Measurements from ENCODE around the gene TP53BP2. TPM values are rescaled to one million over a fixed set of nuclear protein-coding genes. Genes with fewer than 3 reads are reported as not detected.

The TP53BP2 gene
- total and polyA plus RNA-seq, 2 donors (not counting 3 experiments of a cell fraction or from before 2014, with no cell fraction given), result 21.9 to 51.9 TPM

DNA sequence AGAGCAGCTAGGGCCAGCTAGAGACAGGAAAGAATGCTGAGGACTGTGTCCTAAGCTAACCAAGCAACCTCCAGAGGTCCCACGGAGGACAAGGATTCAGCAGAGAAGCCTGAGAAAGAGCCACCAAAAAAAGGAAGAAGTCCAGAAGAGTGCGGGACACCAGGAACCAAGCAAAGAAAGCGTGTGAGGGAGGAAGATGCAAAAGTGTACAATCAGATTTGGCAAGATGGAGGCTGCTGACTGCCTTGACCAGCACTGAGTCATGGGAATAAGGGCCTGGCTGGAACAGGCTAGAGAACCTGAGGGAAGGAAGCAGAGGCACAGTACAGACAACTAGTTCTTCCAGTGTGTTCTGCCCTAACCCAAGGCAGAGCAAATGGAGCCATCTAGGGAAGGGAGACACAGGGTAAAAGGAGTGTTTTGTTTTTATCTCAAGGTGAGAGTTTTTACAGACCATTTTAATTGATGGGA is 18.5 kb downstream of the TP53BP2 start:
- intact Hi-C loops (cut with micrococcal nuclease), result no loop called here
- H4K20me1 ChIP-seq (replicated peaks; ENCODE audit: control insufficient read depth, extremely low read depth, insufficient read depth, low read length), result peaks cover 8% of the 10 kb centered on the region
- peaks cover 21% of the 10 kb centered on the region for H3K4me1 ChIP-seq (ENCODE audit: control insufficient read depth, extremely low read depth, insufficient read depth, low read length)
- peaks cover 86% of the 10 kb centered on the region for H3K79me2 ChIP-seq (ENCODE audit: control insufficient read depth, insufficient read depth, low read length)
- BruUV-seq (replicated peaks), result no TSS peak
- H3K4me3 ChIP-seq (replicated peaks in 1 of 3; ENCODE audit: insufficient read depth in 1 of 3, low read depth in 1 of 3, low read length in 3 of 3), result no peak overlapping the region
- H3K9me3 ChIP-seq (replicated peaks; ENCODE audit: control insufficient read depth, insufficient read depth, low read length), result no peaks in the 10 kb centered on the region
- FAIRE-seq (no peak), DNase-seq (ENCODE audit: low read depth, low spot score) (peak; percentile 31)
- H3K9me1 ChIP-seq (replicated peaks; ENCODE audit: control insufficient read depth, extremely low read depth, insufficient read depth, low read length), result no peaks in the 10 kb centered on the region
- ChIA-PET CTCF (no interaction called here), POLR2A (no interaction called here)
- no peaks in the 10 kb centered on the region for H3K27me3 ChIP-seq (ENCODE audit: control insufficient read depth in 2 of 2, insufficient read depth in 2 of 2, low read length in 2 of 2)
- no peak overlapping the region for H3K9ac ChIP-seq (replicated peaks; ENCODE audit: extremely low read depth, insufficient read depth, low read length)
- no peak overlapping the region for H3K27ac ChIP-seq (ENCODE audit: insufficient read depth, low read depth, low read length)
- dilution Hi-C loops (cut with MboI; ENCODE audit: extremely low pct_ligation_motif_present, low sequenced_read_pairs), result no loop called here
- TF ChIP-seq MYC (IDR thresholded peaks at IDR 0.05; ENCODE audit: low read depth, low read length) (no peak), CTCF (IDR thresholded peaks at IDR 0.05; ENCODE audit: extremely low read depth in 1 of 2, insufficient read depth in 1 of 2, low read depth in 1 of 2, low read length in 2 of 2) (no peak), GATA2 (IDR thresholded peaks at IDR 0.05; ENCODE audit: insufficient read depth, insufficient read length, low read depth, low read length) (no peak), JUN (IDR thresholded peaks at IDR 0.05; ENCODE audit: borderline replicate concordance, insufficient read depth, insufficient read length, low read depth) (no peak), POLR2A (IDR thresholded peaks at IDR 0.05; ENCODE audit: low read depth, low read length) (no peak), EZH2 (IDR thresholded peaks at IDR 0.05; ENCODE audit: borderline replicate concordance, low read depth, low read length, severe bottlenecking) (no peak), POLR2AphosphoS5 (IDR thresholded peaks at IDR 0.05; ENCODE audit: insufficient read depth, low read depth, low read length) (no peak), FOS (IDR thresholded peaks at IDR 0.05; ENCODE audit: borderline replicate concordance, insufficient read depth, low read length) (no peak)
- TF ChIP-seq, protein P1, sequence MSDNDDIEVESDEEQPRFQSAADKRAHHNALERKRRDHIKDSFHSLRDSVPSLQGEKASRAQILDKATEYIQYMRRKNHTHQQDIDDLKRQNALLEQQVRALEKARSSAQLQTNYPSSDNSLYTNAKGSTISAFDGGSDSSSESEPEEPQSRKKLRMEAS (IDR thresholded peaks at IDR 0.05; ENCODE audit: insufficient read depth, insufficient read length), result no peak
- H3K4me2 ChIP-seq (ENCODE audit: insufficient read depth, low read length), result no peak overlapping the region
- H2AFZ ChIP-seq (ENCODE audit: low read depth, low read length), result no peak overlapping the region
- no peaks in the 10 kb centered on the region for H3K36me3 ChIP-seq (ENCODE audit: control insufficient read depth in 2 of 2, extremely low read depth in 1 of 2, insufficient read depth in 2 of 2, low read length in 2 of 2)
